Measurements from ENCODE around the gene NDRG3.
"Not testable (repeated sequence)": the region's sequence is repeated elsewhere in the genome, so short reads cannot be mapped to it uniquely, and the experiment has no call there.

The NDRG3 gene

GRCh38 chr20:36686944-36687343 is 58.9 kb downstream of the NDRG3 start:
- no peak for DNase-seq

GRCh38 chr20:36686504-36686903 is 59.4 kb downstream of the NDRG3 start:
- no peak for DNase-seq

- DNase-seq: no peak
Measured at GRCh38 chr20:36684747-36685146, 61.1 kb downstream of the NDRG3 start.

GRCh38 chr20:36682311-36682710 is 63.6 kb downstream of the NDRG3 start:
- DNase-seq: no peak

GRCh38 chr20:36677422-36677771 is 68.5 kb downstream of the NDRG3 start:
- no peak for DNase-seq

- DNase-seq: no peak
Measured at GRCh38 chr20:36676701-36677421, 69.0 kb downstream of the NDRG3 start.

GRCh38 chr20:36675545-36675944 is 70.3 kb downstream of the NDRG3 start:
- not testable (repeated sequence) for DNase-seq

- DNase-seq: no peak
Measured at GRCh38 chr20:36672991-36673390, 72.9 kb downstream of the NDRG3 start.

GRCh38 chr20:36670665-36671357 is 75.1 kb downstream of the NDRG3 start:
- no peak for DNase-seq

- DNase-seq: peak in 1 of 5 experiments; percentile 27
Measured at GRCh38 chr20:36666181-36666740, 79.6 kb downstream of the NDRG3 start.

GRCh38 chr20:36663031-36663430 is 82.9 kb downstream of the NDRG3 start:
- DNase-seq: no peak

- DNase-seq: peak in 1 of 5 experiments; percentile 61
Measured at GRCh38 chr20:36658300-36658699, 87.6 kb downstream of the NDRG3 start.

- DNase-seq: no peak
Measured at GRCh38 chr20:36656733-36657132, 89.2 kb downstream of the NDRG3 start.

- no peak for DNase-seq
Measured at GRCh38 chr20:36655004-36655403, 90.9 kb downstream of the NDRG3 start.

- no peak for DNase-seq
Measured at GRCh38 chr20:36654506-36654905, 91.4 kb downstream of the NDRG3 start.

GRCh38 chr20:36653456-36653855 is 92.4 kb downstream of the NDRG3 start:
- no peak for DNase-seq

GRCh38 chr20:36647196-36648121 is 98.4 kb downstream of the NDRG3 start:
- no peak for DNase-seq

GRCh38 chr20:36646678-36647077 is 99.2 kb downstream of the NDRG3 start:
- no peak for DNase-seq

GRCh38 chr20:36645998-36646397 is 99.9 kb downstream of the NDRG3 start, which contains the start of gene SLA2:
Gene SLA2, minus strand, starts transcription at chr20:36646196. Its CDS starts 4,861 bp downstream, at chr20:36641335.
- DNase-seq: peak in 4 of 5 experiments; percentile 45 to 88 (median 62)

- peak in 1 of 5 experiments; percentile 29 for DNase-seq
Measured at GRCh38 chr20:36645353-36645752, 100.5 kb downstream of the NDRG3 start.

GRCh38 chr20:36644706-36645095 is 101.2 kb downstream of the NDRG3 start:
- peak in 2 of 5 experiments; percentile 25 to 61 for DNase-seq

GRCh38 chr20:36644032-36644705 is 101.7 kb downstream of the NDRG3 start:
- peak in 4 of 5 experiments; percentile 30 to 81 (median 57) for DNase-seq

Measured in T-helper 2 cell (primary cell).